ENCODE data around the gene PDIA4. TPM values are rescaled to one million over a fixed set of nuclear protein-coding genes. Genes with fewer than 3 reads are reported as not detected.
A peak's percentile ranks its signal among the peaks of the same experiment; 100 is the strongest.

Gene PDIA4
- total RNA-seq, 1 donor from 2014 or later = 266 TPM

DNA sequence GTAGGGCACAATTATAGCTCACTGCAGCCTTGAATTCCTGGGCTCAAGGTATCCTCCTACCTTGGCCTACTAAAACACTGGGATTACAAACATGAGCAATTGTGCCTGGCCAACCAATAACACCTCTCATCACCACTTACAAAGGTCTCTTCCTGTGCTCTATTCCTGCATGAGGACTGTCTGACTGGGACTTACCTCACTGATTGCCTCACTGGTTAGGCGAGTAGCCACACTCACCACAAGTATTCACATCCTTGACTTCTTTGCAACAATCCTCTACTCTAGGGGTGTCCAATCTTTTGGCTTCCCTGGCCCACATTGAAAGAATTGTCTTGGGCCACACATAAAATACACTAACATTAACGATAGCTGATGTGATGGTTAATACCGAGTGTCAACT is 22.6 kb upstream of the PDIA4 start:
- TF ChIP-seq EZH2 (IDR thresholded peaks at IDR 0.05; ENCODE audit: insufficient read depth, low read length) = no peak
- TF ChIP-seq, protein P1, sequence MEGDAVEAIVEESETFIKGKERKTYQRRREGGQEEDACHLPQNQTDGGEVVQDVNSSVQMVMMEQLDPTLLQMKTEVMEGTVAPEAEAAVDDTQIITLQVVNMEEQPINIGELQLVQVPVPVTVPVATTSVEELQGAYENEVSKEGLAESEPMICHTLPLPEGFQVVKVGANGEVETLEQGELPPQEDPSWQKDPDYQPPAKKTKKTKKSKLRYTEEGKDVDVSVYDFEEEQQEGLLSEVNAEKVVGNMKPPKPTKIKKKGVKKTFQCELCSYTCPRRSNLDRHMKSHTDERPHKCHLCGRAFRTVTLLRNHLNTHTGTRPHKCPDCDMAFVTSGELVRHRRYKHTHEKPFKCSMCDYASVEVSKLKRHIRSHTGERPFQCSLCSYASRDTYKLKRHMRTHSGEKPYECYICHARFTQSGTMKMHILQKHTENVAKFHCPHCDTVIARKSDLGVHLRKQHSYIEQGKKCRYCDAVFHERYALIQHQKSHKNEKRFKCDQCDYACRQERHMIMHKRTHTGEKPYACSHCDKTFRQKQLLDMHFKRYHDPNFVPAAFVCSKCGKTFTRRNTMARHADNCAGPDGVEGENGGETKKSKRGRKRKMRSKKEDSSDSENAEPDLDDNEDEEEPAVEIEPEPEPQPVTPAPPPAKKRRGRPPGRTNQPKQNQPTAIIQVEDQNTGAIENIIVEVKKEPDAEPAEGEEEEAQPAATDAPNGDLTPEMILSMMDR (IDR thresholded peaks at IDR 0.05; ENCODE audit: insufficient read depth, low read depth, low read length) = no peak
- H4K20me1 ChIP-seq (ENCODE audit: insufficient read depth, low read length) = no peaks in the 10 kb centered on the region
- DNase-seq (ENCODE audit: low read depth) = peak; percentile 57

DNA sequence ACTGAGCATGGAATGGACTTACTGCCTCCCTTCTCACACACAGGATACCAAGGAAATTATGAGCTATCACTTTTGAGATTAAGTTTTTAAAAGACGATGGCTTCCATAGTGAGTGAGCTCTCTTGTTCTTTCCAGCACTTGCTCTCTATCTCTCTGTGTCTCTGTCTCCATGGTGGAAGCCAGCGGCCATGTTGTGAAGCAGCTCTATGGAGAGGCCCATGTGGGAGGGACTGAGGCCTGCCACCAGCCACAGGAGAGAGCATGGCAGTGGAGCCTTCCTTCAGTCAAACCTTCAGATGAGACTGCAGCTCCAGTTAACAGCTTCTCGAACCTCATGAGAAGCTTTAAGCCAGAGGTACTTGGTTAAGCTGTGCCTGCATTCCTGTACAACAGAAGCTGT is 20.5 kb upstream of the PDIA4 start:
- Histone ChIP-seq H3K9me3 (ENCODE audit: insufficient read depth, low read depth, low read length) (no peaks in the 10 kb centered on the region), H3K4me1 (ENCODE audit: insufficient read depth, low read length) (peaks cover 2% of the 10 kb centered on the region), H3K79me2 (ENCODE audit: insufficient read depth, low read length) (no peaks in the 10 kb centered on the region), H3K4me2 (ENCODE audit: low read length) (no peak overlapping the region), H3K27me3 (ENCODE audit: insufficient read depth, low read length) (no peaks in the 10 kb centered on the region), H3K36me3 (ENCODE audit: insufficient read depth, low read length) (no peaks in the 10 kb centered on the region), H4K20me1 (ENCODE audit: insufficient read depth, low read length) (no peaks in the 10 kb centered on the region), H3K4me3 (ENCODE audit: insufficient read depth, low read depth, low read length) (no peak overlapping the region), H2AFZ (ENCODE audit: low read depth, low read length) (no peak overlapping the region), H3K27ac (ENCODE audit: low read depth, low read length) (no peak overlapping the region), H3K9ac (ENCODE audit: low read length) (no peak overlapping the region)
- TF ChIP-seq, protein P1 (IDR thresholded peaks at IDR 0.05; ENCODE audit: insufficient read depth, low read depth, low read length) = no peak
- no peak for TF ChIP-seq EZH2 (IDR thresholded peaks at IDR 0.05; ENCODE audit: insufficient read depth, low read length)
- H3K27ac Mint-ChIP-seq (ENCODE audit: unreplicated experiment) = no peak overlapping the region
- H3K9me3 Mint-ChIP-seq (ENCODE audit: unreplicated experiment) = peaks cover 5% of the 10 kb centered on the region
- FAIRE-seq (no peak), DNase-seq (ENCODE audit: low read depth) (no peak)
- H3K4me3 Mint-ChIP-seq (ENCODE audit: unreplicated experiment) = no peak overlapping the region
- peaks cover 2% of the 10 kb centered on the region for H3K4me1 Mint-ChIP-seq (ENCODE audit: low read depth, unreplicated experiment)
- H3K36me3 Mint-ChIP-seq (ENCODE audit: low read depth, unreplicated experiment) = no peaks in the 10 kb centered on the region
- no peaks in the 10 kb centered on the region for H3K27me3 Mint-ChIP-seq (ENCODE audit: low read depth, unreplicated experiment)

More for the DNA sequence above, 22.6 kb upstream of the PDIA4 start:
- no peak for FAIRE-seq
- Histone ChIP-seq H3K4me1 (ENCODE audit: insufficient read depth, low read length) (no peaks in the 10 kb centered on the region), H3K4me3 (ENCODE audit: insufficient read depth, low read depth, low read length) (no peak overlapping the region), H3K27ac (ENCODE audit: low read depth, low read length) (no peak overlapping the region), H3K27me3 (ENCODE audit: insufficient read depth, low read length) (no peaks in the 10 kb centered on the region), H3K36me3 (ENCODE audit: insufficient read depth, low read length) (no peaks in the 10 kb centered on the region), H3K4me2 (ENCODE audit: low read length) (no peak overlapping the region), H3K9ac (ENCODE audit: low read length) (no peak overlapping the region), H3K79me2 (ENCODE audit: insufficient read depth, low read length) (no peaks in the 10 kb centered on the region), H3K9me3 (ENCODE audit: insufficient read depth, low read depth, low read length) (no peaks in the 10 kb centered on the region), H2AFZ (ENCODE audit: low read depth, low read length) (no peak overlapping the region)
- Mint-ChIP-seq H3K27me3 (ENCODE audit: low read depth, unreplicated experiment) (no peaks in the 10 kb centered on the region), H3K4me1 (ENCODE audit: low read depth, unreplicated experiment) (peaks cover 2% of the 10 kb centered on the region), H3K9me3 (ENCODE audit: unreplicated experiment) (peaks cover 5% of the 10 kb centered on the region), H3K4me3 (ENCODE audit: unreplicated experiment) (no peak overlapping the region), H3K27ac (ENCODE audit: unreplicated experiment) (no peak overlapping the region), H3K36me3 (ENCODE audit: low read depth, unreplicated experiment) (no peaks in the 10 kb centered on the region)

- Mint-ChIP-seq H3K4me1 (ENCODE audit: low read depth, unreplicated experiment) (peaks cover 2% of the 10 kb centered on the region), H3K4me3 (ENCODE audit: unreplicated experiment) (no peak overlapping the region), H3K27me3 (ENCODE audit: low read depth, unreplicated experiment) (no peaks in the 10 kb centered on the region), H3K9me3 (ENCODE audit: unreplicated experiment) (peaks cover 5% of the 10 kb centered on the region), H3K36me3 (ENCODE audit: low read depth, unreplicated experiment) (no peaks in the 10 kb centered on the region), H3K27ac (ENCODE audit: unreplicated experiment) (no peak overlapping the region)
- Histone ChIP-seq H3K27me3 (ENCODE audit: insufficient read depth, low read length) (no peaks in the 10 kb centered on the region), H3K36me3 (ENCODE audit: insufficient read depth, low read length) (no peaks in the 10 kb centered on the region), H3K4me2 (ENCODE audit: low read length) (no peak overlapping the region), H4K20me1 (ENCODE audit: insufficient read depth, low read length) (no peaks in the 10 kb centered on the region), H3K27ac (ENCODE audit: low read depth, low read length) (no peak overlapping the region), H2AFZ (ENCODE audit: low read depth, low read length) (no peak overlapping the region), H3K9ac (ENCODE audit: low read length) (no peak overlapping the region), H3K4me1 (ENCODE audit: insufficient read depth, low read length) (peaks cover 2% of the 10 kb centered on the region), H3K4me3 (ENCODE audit: insufficient read depth, low read depth, low read length) (no peak overlapping the region), H3K79me2 (ENCODE audit: insufficient read depth, low read length) (no peaks in the 10 kb centered on the region), H3K9me3 (ENCODE audit: insufficient read depth, low read depth, low read length) (no peaks in the 10 kb centered on the region)
- TF ChIP-seq, protein P1 (IDR thresholded peaks at IDR 0.05; ENCODE audit: insufficient read depth, low read depth, low read length) = no peak
- TF ChIP-seq EZH2 (IDR thresholded peaks at IDR 0.05; ENCODE audit: insufficient read depth, low read length) = no peak
- DNase-seq (ENCODE audit: low read depth) (no peak), FAIRE-seq (no peak)
These were observed 18.1 kb upstream of the PDIA4 start for GRCh38 chr7:149046416-149046815.
